ENCODE results near the gene PLCD3.

DNA sequence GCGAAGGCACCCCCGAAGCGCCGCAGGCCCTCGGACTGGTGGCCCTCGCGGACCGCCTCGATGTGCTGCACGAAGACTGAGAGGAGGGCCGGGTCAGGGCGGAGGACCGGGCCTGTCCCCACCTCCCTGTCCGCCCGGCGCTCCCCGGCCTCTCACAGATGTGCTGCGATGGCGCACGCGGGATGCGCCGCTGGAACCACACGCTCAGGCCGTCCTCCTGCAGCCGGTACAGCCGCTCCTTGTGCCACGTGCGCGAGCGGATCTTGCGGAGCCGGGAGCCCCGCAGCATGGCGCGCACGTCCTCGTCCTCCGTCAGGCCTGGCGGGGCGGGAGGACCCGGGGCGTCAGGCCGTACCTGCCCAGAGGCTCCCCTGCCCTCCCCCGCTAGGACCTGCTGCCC is 11.3 kb downstream of the PLCD3 start:
- no peak for TF ChIP-seq CTCF (IDR thresholded peaks at IDR 0.05)
- no peak for TF ChIP-seq POLR2A (IDR thresholded peaks at IDR 0.05)
- TF ChIP-seq POLR2AphosphoS5 (IDR thresholded peaks at IDR 0.05), result no peak
- no peak for TF ChIP-seq EP300 (IDR thresholded peaks at IDR 0.05)

All from gastroesophageal sphincter (tissue), 3 donors.